ENCODE measurements around the gene SYCP2.

The SYCP2 gene

GRCh38 chr20:59836767-59837166 lies 96.7 kb downstream of the SYCP2 start:
- no peak for DNase-seq (ENCODE audit: low read depth in 2 of 3, low spot score in 1 of 3)

- DNase-seq (ENCODE audit: low read depth in 2 of 3, low spot score in 1 of 3) = no peak
Measured at GRCh38 chr20:59835448-59836395, 97.7 kb downstream of the SYCP2 start.

- DNase-seq (ENCODE audit: low read depth in 2 of 3, low spot score in 1 of 3) = no peak
Measured at GRCh38 chr20:59835057-59835447, 98.4 kb downstream of the SYCP2 start.

- DNase-seq (ENCODE audit: low read depth in 2 of 3, low spot score in 1 of 3) = no peak
Measured at GRCh38 chr20:59832406-59833363, 100.8 kb downstream of the SYCP2 start.

GRCh38 chr20:59831916-59832270 lies 101.5 kb downstream of the SYCP2 start:
- DNase-seq (ENCODE audit: low read depth in 2 of 3, low spot score in 1 of 3) = no peak

GRCh38 chr20:59831024-59831915 lies 102.2 kb downstream of the SYCP2 start:
- no peak for DNase-seq (ENCODE audit: low read depth in 2 of 3, low spot score in 1 of 3)

GRCh38 chr20:59830665-59831023 lies 102.8 kb downstream of the SYCP2 start:
- no peak for DNase-seq (ENCODE audit: low read depth in 2 of 3, low spot score in 1 of 3)

- DNase-seq (ENCODE audit: low read depth in 2 of 3, low spot score in 1 of 3) = no peak
Measured at GRCh38 chr20:59829786-59830664, 103.4 kb downstream of the SYCP2 start.

- DNase-seq (ENCODE audit: low read depth in 2 of 3, low spot score in 1 of 3) = no peak
Measured at GRCh38 chr20:59829054-59829785, 104.2 kb downstream of the SYCP2 start.

- DNase-seq (ENCODE audit: low read depth in 2 of 3, low spot score in 1 of 3) = no peak
Measured at GRCh38 chr20:59828125-59829053, 105.0 kb downstream of the SYCP2 start.

- DNase-seq (ENCODE audit: low read depth in 2 of 3, low spot score in 1 of 3) = no peak
Measured at GRCh38 chr20:59827138-59828056, 106.0 kb downstream of the SYCP2 start.

GRCh38 chr20:59825944-59826759 lies 107.3 kb downstream of the SYCP2 start:
- DNase-seq (ENCODE audit: low read depth in 2 of 3, low spot score in 1 of 3) = no peak

GRCh38 chr20:59825563-59825920 lies 107.9 kb downstream of the SYCP2 start:
- no peak for DNase-seq (ENCODE audit: low read depth in 2 of 3, low spot score in 1 of 3)

GRCh38 chr20:59824711-59825562 lies 108.5 kb downstream of the SYCP2 start:
- DNase-seq (ENCODE audit: low read depth in 2 of 3, low spot score in 1 of 3) = no peak

GRCh38 chr20:59823491-59824259 lies 109.8 kb downstream of the SYCP2 start:
- DNase-seq (ENCODE audit: low read depth in 2 of 3, low spot score in 1 of 3) = no peak
